ENCODE data around the gene TEX53. TPM values are rescaled to one million over a fixed set of nuclear protein-coding genes. Genes with fewer than 3 reads are reported as not detected.
A peak's percentile ranks its signal among the peaks of the same experiment; 100 is the strongest.

The TEX53 gene
- total and polyA plus RNA-seq, 10 of the 15 experiments (the other 5 are each of a cell fraction or from before 2014, with no cell fraction given): not detected

DNA sequence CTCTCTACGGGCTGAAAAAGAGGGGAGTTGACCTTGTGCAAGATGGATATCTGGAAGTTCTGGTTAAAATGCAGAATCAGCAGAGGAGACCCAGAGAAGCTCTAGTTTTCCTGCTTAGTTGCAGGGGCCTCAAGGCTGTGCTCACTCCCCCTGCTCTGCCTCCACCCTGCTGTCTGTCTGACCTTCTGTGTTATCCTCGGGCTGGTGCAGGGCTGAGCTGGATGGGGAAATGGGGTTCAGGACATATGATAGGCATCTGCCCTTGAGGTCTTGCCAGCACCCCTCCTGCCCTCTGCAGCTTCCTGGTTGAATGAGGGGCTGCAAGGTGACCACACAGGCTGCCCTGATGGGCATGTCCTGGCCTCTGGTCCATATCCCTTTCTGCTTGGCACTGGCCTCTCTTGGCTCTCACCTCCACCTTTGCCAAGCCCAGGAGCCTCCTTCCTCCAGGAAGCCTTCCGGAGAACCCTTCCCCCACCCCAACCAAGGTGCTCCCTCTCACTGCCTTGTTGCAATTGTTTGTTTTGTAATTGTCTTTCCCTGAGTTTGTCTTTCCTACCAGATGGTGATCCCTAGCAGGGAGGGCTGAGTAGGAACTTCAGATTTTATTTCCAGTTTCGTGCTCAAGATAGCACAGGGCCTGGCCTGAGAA lies 45.2 kb downstream of the TEX53 start (continued):
- TF ChIP-seq RELB (IDR thresholded peaks at IDR 0.05; ENCODE audit: low read depth): no peak
- no peak for TF ChIP-seq CUX1 (IDR thresholded peaks at IDR 0.05; ENCODE audit: insufficient replicate concordance, low read depth, low read length)
- TF ChIP-seq USF2 (IDR thresholded peaks at IDR 0.05; ENCODE audit: borderline replicate concordance, low read depth, low read length): no peak
- no peak for TF ChIP-seq EZH2 (IDR thresholded peaks at IDR 0.05; ENCODE audit: borderline replicate concordance, control insufficient read depth, low read depth, low read length)
- no peak for TF ChIP-seq YY1 (IDR thresholded peaks at IDR 0.05; ENCODE audit: low read depth, low read length)
- TF ChIP-seq SMARCA5 (IDR thresholded peaks at IDR 0.05): no peak
- TF ChIP-seq POLR2AphosphoS5 (IDR thresholded peaks at IDR 0.05; ENCODE audit: low read length): 0 out of 2 replicates have a peak, but pooled peaks have one; percentile 17
- TF ChIP-seq, protein P1, sequence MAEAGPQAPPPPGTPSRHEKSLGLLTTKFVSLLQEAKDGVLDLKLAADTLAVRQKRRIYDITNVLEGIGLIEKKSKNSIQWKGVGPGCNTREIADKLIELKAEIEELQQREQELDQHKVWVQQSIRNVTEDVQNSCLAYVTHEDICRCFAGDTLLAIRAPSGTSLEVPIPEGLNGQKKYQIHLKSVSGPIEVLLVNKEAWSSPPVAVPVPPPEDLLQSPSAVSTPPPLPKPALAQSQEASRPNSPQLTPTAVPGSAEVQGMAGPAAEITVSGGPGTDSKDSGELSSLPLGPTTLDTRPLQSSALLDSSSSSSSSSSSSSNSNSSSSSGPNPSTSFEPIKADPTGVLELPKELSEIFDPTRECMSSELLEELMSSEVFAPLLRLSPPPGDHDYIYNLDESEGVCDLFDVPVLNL (IDR thresholded peaks at IDR 0.05; ENCODE audit: low read depth, low read length): no peak
- TF ChIP-seq, protein P2, sequence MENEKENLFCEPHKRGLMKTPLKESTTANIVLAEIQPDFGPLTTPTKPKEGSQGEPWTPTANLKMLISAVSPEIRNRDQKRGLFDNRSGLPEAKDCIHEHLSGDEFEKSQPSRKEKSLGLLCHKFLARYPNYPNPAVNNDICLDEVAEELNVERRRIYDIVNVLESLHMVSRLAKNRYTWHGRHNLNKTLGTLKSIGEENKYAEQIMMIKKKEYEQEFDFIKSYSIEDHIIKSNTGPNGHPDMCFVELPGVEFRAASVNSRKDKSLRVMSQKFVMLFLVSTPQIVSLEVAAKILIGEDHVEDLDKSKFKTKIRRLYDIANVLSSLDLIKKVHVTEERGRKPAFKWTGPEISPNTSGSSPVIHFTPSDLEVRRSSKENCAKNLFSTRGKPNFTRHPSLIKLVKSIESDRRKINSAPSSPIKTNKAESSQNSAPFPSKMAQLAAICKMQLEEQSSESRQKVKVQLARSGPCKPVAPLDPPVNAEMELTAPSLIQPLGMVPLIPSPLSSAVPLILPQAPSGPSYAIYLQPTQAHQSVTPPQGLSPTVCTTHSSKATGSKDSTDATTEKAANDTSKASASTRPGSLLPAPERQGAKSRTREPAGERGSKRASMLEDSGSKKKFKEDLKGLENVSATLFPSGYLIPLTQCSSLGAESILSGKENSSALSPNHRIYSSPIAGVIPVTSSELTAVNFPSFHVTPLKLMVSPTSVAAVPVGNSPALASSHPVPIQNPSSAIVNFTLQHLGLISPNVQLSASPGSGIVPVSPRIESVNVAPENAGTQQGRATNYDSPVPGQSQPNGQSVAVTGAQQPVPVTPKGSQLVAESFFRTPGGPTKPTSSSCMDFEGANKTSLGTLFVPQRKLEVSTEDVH (IDR thresholded peaks at IDR 0.05; ENCODE audit: low read depth, partially characterized antibody): no peak
- TF ChIP-seq NBN (IDR thresholded peaks at IDR 0.05): 0 out of 2 replicates have a peak, but pooled peaks have one; percentile 3
- no peak for TF ChIP-seq ZBTB33 (IDR thresholded peaks at IDR 0.05)
- TF ChIP-seq ATF2 (IDR thresholded peaks at IDR 0.05; ENCODE audit: low read length): no peak

Data from GM12878 (cell line).